Left cardiac atrium (tissue), 4 donors: Measurements from ENCODE around the gene EFNB3. TPM values are rescaled to one million over a fixed set of nuclear protein-coding genes. Genes with fewer than 3 reads are reported as not detected.

Source experiments
- ATAC-seq, 2 donors: fragments of 200-7000 bp; cut with Tn5 transposase; one replicate each; pipeline ENCODE4 v1.9.1; 2020; ENCODE audit warnings: mild to moderate bottlenecking in 2 of 2, moderate library complexity in 2 of 2
- DNase-seq: peaks from one replicate; pipeline ENCODE4 v3.0.0-alpha.2; 2020
- intact Hi-C, 2 donors: fragments of 100-400 bp; cut with DNase I; formaldehyde crosslinking; loops; one replicate each; pipeline versions ENCODE4 v1.14.1 to v1.15.1; 2022 to 2023
- total RNA-seq, 2 donors: library from RNA; stranded (reverse); fragmentation: NEBNext Ultra II Directional; extraction: Animal tissue kit (Norgen Biotek cat#: 25700); gene quantifications; one replicate each; pipeline ENCODE4 v1.2.1, GENCODE V29; 2021
- donor health status: DM: no; HTN: yes; CAD: no.
- donor health status: DM: no; HTN: yes; CAD: no; lungs with severe emphysema.
- donor health status: DM: yes; HTN: yes; CAD: no.
- donor health status: Dilated cardiomyopathy.

The EFNB3 gene
- total RNA-seq, 2 donors from 2014 or later, result 1.1 to 1.4 TPM

GRCh38 chr17:7714721-7715594 lies 10.0 kb downstream of the EFNB3 start:
- intact Hi-C loops, result no loop called here

DNA sequence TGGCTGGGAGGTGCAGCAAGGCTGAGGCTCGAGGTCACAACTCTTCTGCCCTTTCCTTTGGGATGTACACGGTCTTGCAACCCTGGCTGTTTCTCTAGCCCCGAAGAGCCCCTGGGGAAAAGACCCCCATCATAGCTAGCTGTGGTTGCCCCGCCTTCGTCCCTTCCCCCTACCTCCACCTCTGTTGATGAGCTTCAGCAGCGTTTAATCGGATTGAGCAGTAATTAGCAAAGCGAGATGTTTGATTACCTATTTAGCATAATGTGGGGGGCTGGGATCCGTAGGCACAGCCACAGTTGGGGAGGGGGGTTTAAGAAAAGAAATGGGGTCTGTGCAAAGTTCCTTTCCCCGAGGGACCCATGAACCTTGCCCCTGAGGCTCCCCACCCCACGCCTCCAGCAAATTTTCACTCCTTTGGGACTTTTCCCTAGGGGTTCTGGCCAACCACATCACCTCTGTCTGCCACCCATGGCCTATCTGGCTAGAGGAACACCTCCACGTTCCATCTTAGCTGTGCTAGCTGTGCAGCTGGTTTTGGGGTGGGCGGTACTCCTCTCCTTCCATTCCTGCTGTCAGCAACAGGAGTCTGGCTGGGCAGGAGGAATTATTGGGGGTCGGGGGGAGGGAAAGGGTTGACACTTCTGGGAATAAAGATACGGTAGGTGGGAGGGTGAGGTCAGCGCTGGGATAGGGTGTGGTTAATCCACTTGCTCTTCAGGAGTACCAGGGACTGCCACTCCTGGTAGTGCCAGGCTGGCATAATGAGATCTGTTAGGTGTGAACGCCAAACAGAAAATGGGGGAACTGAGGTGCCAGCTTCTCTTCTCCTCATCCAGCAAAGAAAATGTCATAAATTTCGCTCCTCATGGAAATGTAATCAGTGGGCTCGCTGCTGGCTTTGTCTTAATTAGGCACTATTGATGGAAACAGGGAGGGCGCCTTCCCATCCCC lies 11.2 kb downstream of the EFNB3 start:
- ATAC-seq (peak in 1 of 2 donors; percentile 39), DNase-seq (no peak)
- intact Hi-C loops, result no loop called here

More at GRCh38 chr17:7714721-7715594, 10.0 kb downstream of the EFNB3 start:
- ATAC-seq (no peak), DNase-seq (no peak)

DNA sequence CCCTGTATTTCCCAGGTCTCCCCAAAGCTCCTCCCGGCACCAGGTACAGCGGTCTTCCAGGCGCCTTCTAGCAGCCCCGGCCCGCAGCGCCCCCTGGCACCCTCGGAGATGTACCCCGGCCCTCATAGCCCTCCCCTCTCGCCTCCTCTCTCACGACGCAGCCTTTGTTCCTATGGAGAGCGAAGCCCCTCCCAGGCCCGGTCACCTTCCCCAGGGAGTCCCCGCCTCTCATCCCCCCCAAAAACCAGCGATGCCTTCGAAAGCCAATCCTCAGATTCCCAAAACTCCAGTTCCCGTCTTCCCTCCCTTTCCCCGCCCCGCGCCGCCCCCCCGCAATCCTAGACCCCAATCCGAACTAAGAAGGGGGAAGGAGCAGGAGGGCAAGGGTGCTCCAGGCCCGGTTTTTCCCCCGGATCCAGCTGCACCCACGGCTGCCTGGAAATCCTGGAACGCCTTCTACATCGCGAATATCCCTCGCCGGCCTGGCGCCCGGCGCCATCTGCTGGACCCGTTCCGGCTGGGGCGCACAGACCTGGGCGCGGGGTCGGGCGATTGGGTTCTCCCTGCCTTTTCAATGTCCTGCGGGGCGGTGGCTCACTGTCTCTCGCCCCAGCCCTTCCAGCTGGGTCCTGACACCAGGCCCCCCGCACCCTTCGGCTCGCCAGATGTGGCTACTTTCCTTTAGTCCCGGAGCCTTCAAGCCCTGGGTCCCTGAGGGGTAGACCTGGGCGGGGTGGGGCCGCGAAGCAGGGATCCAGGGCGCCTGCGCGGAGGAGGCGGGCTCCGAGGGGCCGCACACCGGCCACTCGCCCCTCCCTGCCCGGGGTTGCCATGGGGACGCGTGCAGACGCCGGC lies 12.1 kb downstream of the EFNB3 start, which contains the start of gene DNAH2:
DNAH2 (plus strand) TSS at position 844 of the 855 bp plus-strand sequence. CDS start 1,991 bp downstream, outside the sequence.
- peak; percentile 90 to 94 for ATAC-seq

GRCh38 chr17:7717756-7718350 lies 12.9 kb downstream of the EFNB3 start:
- intact Hi-C loops, result no loop called here
- DNase-seq (no peak), ATAC-seq (no peak)

More for the DNA sequence above, 12.1 kb downstream of the EFNB3 start, which contains the start of gene DNAH2:
- intact Hi-C loops, result no loop called here
- peak; percentile 82 for DNase-seq

GRCh38 chr17:7719661-7720060 lies 14.7 kb downstream of the EFNB3 start:
- ATAC-seq, result no peak
- DNase-seq, result no peak
- intact Hi-C loops, result no loop called here

DNA sequence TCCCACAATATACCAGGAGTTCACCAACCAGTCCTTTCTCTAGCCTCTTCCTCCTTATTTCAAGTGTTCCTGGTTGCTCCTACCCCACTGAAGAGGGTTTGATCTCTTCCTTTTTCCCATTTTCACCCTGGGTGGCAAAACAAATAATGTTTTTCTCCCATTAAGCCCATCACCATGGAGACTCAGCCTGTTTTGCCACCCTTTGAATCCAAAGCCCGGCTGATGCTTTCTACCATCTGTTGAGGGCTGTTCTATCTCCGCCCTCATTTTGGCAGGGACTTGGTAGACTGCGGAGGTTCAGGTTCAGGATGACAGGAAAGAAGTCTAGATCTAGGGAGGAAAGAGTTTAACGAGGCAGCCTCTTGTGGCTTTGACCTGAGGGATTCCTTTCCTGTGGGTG lies 15.1 kb downstream of the EFNB3 start:
- no peak for ATAC-seq
- intact Hi-C loops, result no loop called here
- DNase-seq, result no peak

GRCh38 chr17:7721612-7722011 lies 16.6 kb downstream of the EFNB3 start:
- ATAC-seq, result no peak
- intact Hi-C loops, result no loop called here
- no peak for DNase-seq

GRCh38 chr17:7727886-7728285 lies 22.9 kb downstream of the EFNB3 start:
- DNase-seq (no peak), ATAC-seq (no peak)
- intact Hi-C loops, result no loop called here

DNA sequence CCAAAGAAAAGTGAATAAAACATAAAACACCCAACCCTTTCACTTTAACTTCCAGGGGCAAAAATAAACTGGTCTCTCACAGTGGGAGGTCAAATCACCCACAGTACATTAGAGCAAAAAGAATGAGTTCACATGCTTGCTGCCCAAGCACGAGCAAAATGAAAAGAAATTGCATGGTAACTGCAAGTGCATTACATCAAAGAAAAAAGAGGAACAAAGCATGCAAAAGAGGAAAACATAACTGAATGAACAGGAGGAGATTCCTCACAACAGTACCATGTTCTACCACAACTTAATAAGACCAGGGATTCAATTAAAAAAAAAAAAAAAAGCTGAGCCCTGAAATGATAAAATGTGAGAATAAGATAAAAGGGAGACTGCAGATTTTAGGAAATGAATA lies 24.8 kb downstream of the EFNB3 start:
- intact Hi-C loops, result no loop called here
- DNase-seq (no peak), ATAC-seq (no peak)

DNA sequence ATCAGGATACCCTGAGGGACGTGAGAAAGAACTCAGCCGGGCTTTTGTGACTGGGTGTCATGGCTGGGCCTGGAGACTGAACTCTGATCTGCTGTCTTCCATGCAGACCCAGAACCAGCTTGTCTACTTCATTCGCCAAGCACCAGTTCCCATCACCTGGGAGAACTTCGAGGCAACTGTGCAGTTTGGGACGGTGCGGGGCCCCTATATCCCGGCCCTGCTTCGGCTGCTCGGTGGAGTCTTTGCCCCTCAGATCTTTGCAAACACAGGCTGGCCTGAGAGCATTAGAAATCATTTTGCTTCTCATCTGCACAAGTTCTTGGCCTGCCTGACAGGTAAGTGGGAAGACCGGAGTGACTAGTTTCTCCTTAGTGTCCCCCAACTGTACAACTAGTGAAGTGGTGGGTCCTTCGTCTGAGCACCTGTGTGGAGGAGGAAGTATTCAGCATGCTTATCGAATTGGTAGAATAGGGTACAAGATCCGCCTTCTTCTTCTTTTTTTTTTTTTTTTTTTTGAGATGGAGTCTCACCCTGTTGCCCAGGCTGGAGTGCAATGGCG lies 28.1 kb downstream of the EFNB3 start:
- ATAC-seq (no peak), DNase-seq (no peak)
- intact Hi-C loops, result no loop called here

DNA sequence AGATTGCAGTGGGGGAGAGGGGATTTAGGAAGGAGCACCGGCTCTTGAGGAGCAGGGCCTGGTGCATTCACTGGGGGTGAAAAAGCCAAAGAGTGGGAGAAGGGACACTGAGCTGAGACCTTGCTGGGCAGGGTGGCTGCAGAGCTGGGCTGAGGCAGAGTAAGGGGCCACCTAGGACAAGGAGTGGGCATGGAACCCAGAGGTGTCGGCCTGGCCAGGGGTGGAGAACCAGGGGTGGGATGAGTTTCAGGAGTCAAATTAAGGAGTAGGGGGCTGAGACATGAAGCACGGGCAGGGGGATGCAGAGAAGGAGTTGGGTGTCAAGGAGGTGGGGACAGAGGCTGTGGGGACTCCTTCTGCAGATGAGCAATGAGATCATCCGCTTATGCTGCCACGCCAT lies 32.6 kb downstream of the EFNB3 start:
- DNase-seq (no peak), ATAC-seq (no peak)
- intact Hi-C loops, result no loop called here

DNA sequence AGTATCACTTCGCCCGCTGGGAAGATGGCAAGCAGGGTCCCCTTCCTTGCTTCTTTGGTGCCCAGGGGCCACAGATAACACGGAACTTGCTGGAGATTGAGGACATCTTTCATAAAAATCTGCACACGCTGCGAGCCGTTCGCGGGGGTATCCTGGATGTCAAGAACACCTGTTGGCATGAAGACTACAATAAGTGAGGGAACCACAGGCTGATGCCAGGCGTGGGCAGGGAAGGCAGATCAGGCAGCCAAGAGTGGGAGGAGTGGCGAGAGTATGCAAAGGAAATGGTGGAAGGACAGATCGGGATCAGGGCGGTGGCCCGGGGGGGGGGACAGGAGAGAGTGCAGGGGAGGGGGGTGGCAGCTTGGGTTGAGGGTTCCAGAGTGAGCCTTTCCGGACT lies 34.7 kb downstream of the EFNB3 start:
- no peak for ATAC-seq
- intact Hi-C loops, result loop anchor here (5.0 to 10.0 kb wide), 4 partner anchors 145 to 305 kb away; partner anchors contain the start of gene CHD3 (in 1 of the 2)

GRCh38 chr17:7740481-7741001 lies 35.5 kb downstream of the EFNB3 start:
- DNase-seq, result no peak
- no peak for ATAC-seq
- intact Hi-C loops, result loop anchor here (5.0 to 10.0 kb wide), 4 partner anchors 144 to 304 kb away; partner anchors contain the start of gene CHD3 (in 1 of the 2)

More for the DNA sequence above, 34.7 kb downstream of the EFNB3 start:
- no peak for DNase-seq

GRCh38 chr17:7742729-7743128 lies 37.7 kb downstream of the EFNB3 start:
- intact Hi-C loops, result loop anchor here (5.0 to 10.0 kb wide), 4 partner anchors 142 to 302 kb away; partner anchors contain the start of gene CHD3 (in 1 of the 2)
- DNase-seq (no peak), ATAC-seq (no peak)

GRCh38 chr17:7744416-7744815 lies 39.4 kb downstream of the EFNB3 start:
- intact Hi-C loops, result loop anchor here (5.0 to 10.0 kb wide), 4 partner anchors 140 to 300 kb away; partner anchors contain the start of gene CHD3 (in 1 of the 2)
- no peak for DNase-seq
- no peak for ATAC-seq

GRCh38 chr17:7745748-7746470 lies 40.9 kb downstream of the EFNB3 start:
- intact Hi-C loops, result loop anchor here (5.0 to 10.0 kb wide), 4 partner anchors 76 to 299 kb away; partner anchors contain the start of gene CHD3 (in 1 of the 2)
- DNase-seq (peak; percentile 41), ATAC-seq (peak in 1 of 2 donors; percentile 13)
